ENCODE data around the gene SETD3. TPM values are rescaled to one million over a fixed set of nuclear protein-coding genes. Genes with fewer than 3 reads are reported as not detected.

The SETD3 gene
- total and polyA plus RNA-seq, 2 experiments from 2014 or later = 43.3 to 54.6 TPM

GRCh38 chr14:99460793-99461192 is 19.9 kb downstream of the SETD3 start:
- Histone ChIP-seq H3K27me3 (replicated peaks; ENCODE audit: insufficient read depth) (no peaks in the 10 kb centered on the region), H3K36me3 (ENCODE audit: low read depth) (peaks cover 41% of the 10 kb centered on the region), H3K9me2 (ENCODE audit: insufficient read depth) (no peaks in the 10 kb centered on the region), H3K9ac (no peak overlapping the region), H4K20me1 (ENCODE audit: insufficient read depth) (no peaks in the 10 kb centered on the region), H3K4me2 (ENCODE audit: unreplicated experiment) (peak overlapping the region; percentile 7), H3K79me2 (ENCODE audit: insufficient read depth) (peaks cover 18% of the 10 kb centered on the region), H3K4me3 (no peak overlapping the region), H3K27ac (no peak overlapping the region), H2AFZ (no peak overlapping the region), H3K9me3 (ENCODE audit: low read depth) (no peaks in the 10 kb centered on the region), H3K4me1 (ENCODE audit: insufficient read depth) (no peaks in the 10 kb centered on the region), H3F3A (ENCODE audit: insufficient read depth) (peaks cover 8% of the 10 kb centered on the region; the same call in 1 of the 2 replicates)
- 71 to 74% methylated on average over 3 of the region's 3 CpGs for WGBS, 2 experiments (ENCODE audit: low coverage in 1 of 2, low lambda C conversion rate in 2 of 2, missing lambda C conversion rate in 2 of 2)
- in situ Hi-C loops (cut with MboI) = no loop called here
- DNase-seq = peak; percentile 49
- no peak for TF ChIP-seq EZH2phosphoT487 (IDR thresholded peaks at IDR 0.05; ENCODE audit: insufficient read depth, low read depth)
- TF ChIP-seq EZH2 (IDR thresholded peaks at IDR 0.05; ENCODE audit: insufficient read depth, poor library complexity, severe bottlenecking) = no peak

GRCh38 chr14:99459481-99460100 is 21.1 kb downstream of the SETD3 start:
- Histone ChIP-seq H3K27me3 (replicated peaks; ENCODE audit: insufficient read depth) (no peaks in the 10 kb centered on the region), H3K79me2 (ENCODE audit: insufficient read depth) (peaks cover 12% of the 10 kb centered on the region), H3K9me3 (ENCODE audit: low read depth) (no peaks in the 10 kb centered on the region), H3K9ac (no peak overlapping the region), H3K36me3 (ENCODE audit: low read depth) (peaks cover 41% of the 10 kb centered on the region), H3K4me1 (ENCODE audit: insufficient read depth) (no peaks in the 10 kb centered on the region), H3K4me2 (ENCODE audit: unreplicated experiment) (no peak overlapping the region), H3K27ac (no peak overlapping the region), H3K9me2 (ENCODE audit: insufficient read depth) (no peaks in the 10 kb centered on the region), H3F3A (ENCODE audit: insufficient read depth) (peaks cover 8% of the 10 kb centered on the region; the same call in 1 of the 2 replicates), H4K20me1 (ENCODE audit: insufficient read depth) (no peaks in the 10 kb centered on the region), H3K4me3 (no peak overlapping the region), H2AFZ (no peak overlapping the region)
- DNase-seq = no peak
- in situ Hi-C loops (cut with MboI) = no loop called here
- TF ChIP-seq EZH2 (IDR thresholded peaks at IDR 0.05; ENCODE audit: insufficient read depth, poor library complexity, severe bottlenecking) = no peak
- TF ChIP-seq EZH2phosphoT487 (IDR thresholded peaks at IDR 0.05; ENCODE audit: insufficient read depth, low read depth) = no peak
- WGBS, 2 experiments (ENCODE audit: low coverage in 1 of 2, low lambda C conversion rate in 2 of 2, missing lambda C conversion rate in 2 of 2) = 70 to 79% methylated on average over 5 of the region's 5 CpGs

- no peaks in the 10 kb centered on the region for H3K27me3 ChIP-seq (replicated peaks; ENCODE audit: insufficient read depth)
- no peaks in the 10 kb centered on the region for H3K9me2 ChIP-seq (ENCODE audit: insufficient read depth)
- H3K9ac ChIP-seq = no peak overlapping the region
- H3K4me1 ChIP-seq (ENCODE audit: insufficient read depth) = no peaks in the 10 kb centered on the region
- DNase-seq = peak; percentile 21
- no peaks in the 10 kb centered on the region for H3F3A ChIP-seq (ENCODE audit: insufficient read depth)
- no peaks in the 10 kb centered on the region for H3K9me3 ChIP-seq (ENCODE audit: low read depth)
- WGBS, 2 experiments (ENCODE audit: low coverage in 1 of 2, low lambda C conversion rate in 2 of 2, missing lambda C conversion rate in 2 of 2) = 60 to 65% methylated on average over 3 of the region's 3 CpGs
- peaks cover 22% of the 10 kb centered on the region; the same call in 1 of the 2 replicates for H3K79me2 ChIP-seq (ENCODE audit: insufficient read depth)
- no peak for TF ChIP-seq EZH2phosphoT487 (IDR thresholded peaks at IDR 0.05; ENCODE audit: insufficient read depth, low read depth)
- no peak for TF ChIP-seq EZH2 (IDR thresholded peaks at IDR 0.05; ENCODE audit: insufficient read depth, poor library complexity, severe bottlenecking)
- no peaks in the 10 kb centered on the region for H4K20me1 ChIP-seq (ENCODE audit: insufficient read depth)
- H3K4me2 ChIP-seq (ENCODE audit: unreplicated experiment) = no peak overlapping the region
- no peak overlapping the region for H3K27ac ChIP-seq
- in situ Hi-C loops (cut with MboI) = no loop called here
- no peak overlapping the region for H2AFZ ChIP-seq
- peaks cover 33% of the 10 kb centered on the region; the same call in 1 of the 2 replicates for H3K36me3 ChIP-seq (ENCODE audit: low read depth)
- no peak overlapping the region for H3K4me3 ChIP-seq
Observed at GRCh38 chr14:99454246-99454645, 26.4 kb downstream of the SETD3 start.

- WGBS, 2 experiments (ENCODE audit: low coverage in 1 of 2, low lambda C conversion rate in 2 of 2, missing lambda C conversion rate in 2 of 2) = 80 to 83% methylated on average over 4 of the region's 4 CpGs
- Histone ChIP-seq H3K79me2 (ENCODE audit: insufficient read depth) (peaks cover 21% of the 10 kb centered on the region; the same call in 1 of the 2 replicates), H3K4me1 (ENCODE audit: insufficient read depth) (no peaks in the 10 kb centered on the region), H4K20me1 (ENCODE audit: insufficient read depth) (no peaks in the 10 kb centered on the region), H3K27me3 (replicated peaks; ENCODE audit: insufficient read depth) (no peaks in the 10 kb centered on the region), H3K4me2 (ENCODE audit: unreplicated experiment) (no peak overlapping the region), H3K4me3 (no peak overlapping the region), H2AFZ (no peak overlapping the region), H3K9me2 (ENCODE audit: insufficient read depth) (no peaks in the 10 kb centered on the region), H3K36me3 (ENCODE audit: low read depth) (peaks cover 23% of the 10 kb centered on the region), H3K9ac (no peak overlapping the region), H3K9me3 (ENCODE audit: low read depth) (no peaks in the 10 kb centered on the region), H3F3A (ENCODE audit: insufficient read depth) (no peaks in the 10 kb centered on the region), H3K27ac (no peak overlapping the region)
- in situ Hi-C loops (cut with MboI) = no loop called here
- no peak for DNase-seq
- no peak for TF ChIP-seq EZH2 (IDR thresholded peaks at IDR 0.05; ENCODE audit: insufficient read depth, poor library complexity, severe bottlenecking)
- TF ChIP-seq EZH2phosphoT487 (IDR thresholded peaks at IDR 0.05; ENCODE audit: insufficient read depth, low read depth) = no peak
Observed at GRCh38 chr14:99452968-99453367, 27.7 kb downstream of the SETD3 start.

Data from GM23248 (cell line).